ENCODE results near the gene DAPK1. TPM values are rescaled to one million over a fixed set of nuclear protein-coding genes. Genes with fewer than 3 reads are reported as not detected.

The DAPK1 gene
- total RNA-seq, 1 donor from 2014 or later = 35.1 TPM

DNA sequence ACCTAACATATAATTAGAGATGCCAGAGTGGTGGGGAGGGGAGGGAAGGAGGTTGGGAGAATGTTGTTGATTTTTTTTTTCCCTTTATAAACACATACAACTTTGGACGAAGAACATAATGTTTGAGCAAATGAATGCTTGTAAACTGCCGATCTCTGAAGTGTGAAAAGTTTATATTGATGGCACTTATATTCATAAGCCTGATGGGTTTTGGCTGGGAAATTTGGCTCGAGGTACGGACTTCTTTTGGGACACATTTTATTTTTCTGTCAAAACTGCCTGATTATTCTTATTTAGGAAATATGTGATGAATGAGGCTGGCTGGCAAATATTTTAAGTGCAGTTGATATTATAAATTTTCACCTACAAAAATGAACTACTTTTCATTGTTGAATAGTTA is 9.9 kb downstream of the DAPK1 start:
- Histone ChIP-seq H3K9me3 (ENCODE audit: insufficient read depth, low read depth, low read length) (no peaks in the 10 kb centered on the region), H3K9ac (ENCODE audit: low read length) (no peak overlapping the region), H4K20me1 (ENCODE audit: insufficient read depth, low read length) (no peaks in the 10 kb centered on the region), H3K36me3 (ENCODE audit: insufficient read depth, low read length) (no peaks in the 10 kb centered on the region), H3K79me2 (ENCODE audit: insufficient read depth, low read length) (peaks cover 4% of the 10 kb centered on the region), H3K4me2 (ENCODE audit: low read length) (no peak overlapping the region), H3K4me3 (ENCODE audit: insufficient read depth, low read depth, low read length) (no peak overlapping the region), H3K27me3 (ENCODE audit: insufficient read depth, low read length) (no peaks in the 10 kb centered on the region), H3K4me1 (ENCODE audit: insufficient read depth, low read length) (no peaks in the 10 kb centered on the region), H2AFZ (ENCODE audit: low read depth, low read length) (no peak overlapping the region), H3K27ac (ENCODE audit: low read depth, low read length) (no peak overlapping the region)
- H3K27me3 Mint-ChIP-seq (ENCODE audit: low read depth, unreplicated experiment) = no peaks in the 10 kb centered on the region
- no peak overlapping the region for H3K4me3 Mint-ChIP-seq (ENCODE audit: unreplicated experiment)
- H3K36me3 Mint-ChIP-seq (ENCODE audit: low read depth, unreplicated experiment) = peaks cover 26% of the 10 kb centered on the region
- H3K9me3 Mint-ChIP-seq (ENCODE audit: unreplicated experiment) = no peaks in the 10 kb centered on the region
- TF ChIP-seq EZH2 (IDR thresholded peaks at IDR 0.05; ENCODE audit: insufficient read depth, low read length) = no peak
- no peak for DNase-seq (ENCODE audit: low read depth)
- peaks cover 5% of the 10 kb centered on the region for H3K4me1 Mint-ChIP-seq (ENCODE audit: low read depth, unreplicated experiment)
- H3K27ac Mint-ChIP-seq (ENCODE audit: unreplicated experiment) = no peak overlapping the region
- no peak for FAIRE-seq

DNA sequence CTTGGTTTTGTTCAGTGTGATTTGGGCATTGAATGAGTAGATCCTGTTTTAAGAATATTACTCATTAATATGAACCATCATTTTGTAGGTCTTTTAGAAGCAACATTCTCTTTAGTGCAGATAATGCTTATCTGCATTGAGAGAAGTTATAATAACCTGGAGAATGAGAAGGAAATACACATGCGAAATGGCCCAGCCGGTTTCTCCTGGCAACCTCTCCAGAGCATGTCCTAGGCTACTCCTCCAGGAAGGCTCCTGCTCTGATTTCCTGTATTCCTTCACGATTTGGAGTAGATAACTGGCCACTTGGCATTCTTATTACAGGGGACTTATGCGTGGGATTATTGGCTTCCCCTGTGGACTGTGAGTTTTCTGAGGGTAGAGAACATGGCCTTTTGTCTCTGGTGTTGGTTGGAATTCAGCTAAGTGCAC is 12.6 kb downstream of the DAPK1 start:
- TF ChIP-seq, protein P1, sequence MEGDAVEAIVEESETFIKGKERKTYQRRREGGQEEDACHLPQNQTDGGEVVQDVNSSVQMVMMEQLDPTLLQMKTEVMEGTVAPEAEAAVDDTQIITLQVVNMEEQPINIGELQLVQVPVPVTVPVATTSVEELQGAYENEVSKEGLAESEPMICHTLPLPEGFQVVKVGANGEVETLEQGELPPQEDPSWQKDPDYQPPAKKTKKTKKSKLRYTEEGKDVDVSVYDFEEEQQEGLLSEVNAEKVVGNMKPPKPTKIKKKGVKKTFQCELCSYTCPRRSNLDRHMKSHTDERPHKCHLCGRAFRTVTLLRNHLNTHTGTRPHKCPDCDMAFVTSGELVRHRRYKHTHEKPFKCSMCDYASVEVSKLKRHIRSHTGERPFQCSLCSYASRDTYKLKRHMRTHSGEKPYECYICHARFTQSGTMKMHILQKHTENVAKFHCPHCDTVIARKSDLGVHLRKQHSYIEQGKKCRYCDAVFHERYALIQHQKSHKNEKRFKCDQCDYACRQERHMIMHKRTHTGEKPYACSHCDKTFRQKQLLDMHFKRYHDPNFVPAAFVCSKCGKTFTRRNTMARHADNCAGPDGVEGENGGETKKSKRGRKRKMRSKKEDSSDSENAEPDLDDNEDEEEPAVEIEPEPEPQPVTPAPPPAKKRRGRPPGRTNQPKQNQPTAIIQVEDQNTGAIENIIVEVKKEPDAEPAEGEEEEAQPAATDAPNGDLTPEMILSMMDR (IDR thresholded peaks at IDR 0.05; ENCODE audit: insufficient read depth, low read depth, low read length) = no peak
- no peak for TF ChIP-seq EZH2 (IDR thresholded peaks at IDR 0.05; ENCODE audit: insufficient read depth, low read length)
- H3K27ac ChIP-seq (ENCODE audit: low read depth, low read length) = no peak overlapping the region
- H3K4me2 ChIP-seq (ENCODE audit: low read length) = peak overlapping the region; percentile 53
- no peaks in the 10 kb centered on the region for H3K79me2 ChIP-seq (ENCODE audit: insufficient read depth, low read length)
- Mint-ChIP-seq H3K4me1 (ENCODE audit: low read depth, unreplicated experiment) (peaks cover 13% of the 10 kb centered on the region), H3K36me3 (ENCODE audit: low read depth, unreplicated experiment) (peaks cover 26% of the 10 kb centered on the region), H3K27ac (ENCODE audit: unreplicated experiment) (no peak overlapping the region), H3K27me3 (ENCODE audit: low read depth, unreplicated experiment) (no peaks in the 10 kb centered on the region), H3K9me3 (ENCODE audit: unreplicated experiment) (no peaks in the 10 kb centered on the region), H3K4me3 (ENCODE audit: unreplicated experiment) (no peak overlapping the region)
- no peak for FAIRE-seq
- no peak overlapping the region for H2AFZ ChIP-seq (ENCODE audit: low read depth, low read length)
- H3K9me3 ChIP-seq (ENCODE audit: insufficient read depth, low read depth, low read length) = no peaks in the 10 kb centered on the region
- no peaks in the 10 kb centered on the region for H3K4me1 ChIP-seq (ENCODE audit: insufficient read depth, low read length)
- no peaks in the 10 kb centered on the region for H4K20me1 ChIP-seq (ENCODE audit: insufficient read depth, low read length)
- no peaks in the 10 kb centered on the region for H3K36me3 ChIP-seq (ENCODE audit: insufficient read depth, low read length)
- DNase-seq (ENCODE audit: low read depth) = no peak
- H3K9ac ChIP-seq (ENCODE audit: low read length) = no peak overlapping the region
- H3K4me3 ChIP-seq (ENCODE audit: insufficient read depth, low read depth, low read length) = no peak overlapping the region
- H3K27me3 ChIP-seq (ENCODE audit: insufficient read depth, low read length) = peaks cover 3% of the 10 kb centered on the region

DNA sequence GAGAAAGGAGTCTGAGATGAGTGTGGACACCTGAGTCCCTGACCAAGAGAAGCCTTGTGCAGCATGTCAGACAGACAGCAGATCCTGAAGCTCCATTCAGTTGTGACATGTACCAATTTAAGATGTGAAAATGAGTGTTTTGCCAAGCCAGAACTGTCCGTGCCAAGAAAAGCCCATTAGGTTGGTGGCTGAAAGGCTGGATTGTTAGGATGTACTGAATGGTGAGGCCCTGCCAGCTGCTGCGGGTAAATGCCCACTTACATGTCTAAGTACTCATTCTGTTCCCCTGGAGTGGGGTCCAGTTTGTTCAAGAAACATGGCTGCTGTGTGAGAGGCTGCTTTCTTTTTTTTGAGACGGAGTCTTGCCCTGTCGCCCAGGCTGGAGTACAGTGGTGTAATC is 14.6 kb downstream of the DAPK1 start:
- FAIRE-seq = no peak

More for the DNA sequence above, 14.6 kb downstream of the DAPK1 start:
- no peaks in the 10 kb centered on the region for H3K9me3 ChIP-seq (ENCODE audit: insufficient read depth, low read depth, low read length)
- TF ChIP-seq, protein P1 (IDR thresholded peaks at IDR 0.05; ENCODE audit: insufficient read depth, low read depth, low read length) = no peak
- no peak for TF ChIP-seq EZH2 (IDR thresholded peaks at IDR 0.05; ENCODE audit: insufficient read depth, low read length)
- H3K4me2 ChIP-seq (ENCODE audit: low read length) = no peak overlapping the region
- H3K9ac ChIP-seq (ENCODE audit: low read length) = no peak overlapping the region
- H3K27ac ChIP-seq (ENCODE audit: low read depth, low read length) = no peak overlapping the region
- peaks cover 3% of the 10 kb centered on the region for H3K27me3 ChIP-seq (ENCODE audit: insufficient read depth, low read length)
- H3K4me3 ChIP-seq (ENCODE audit: insufficient read depth, low read depth, low read length) = no peak overlapping the region
- no peak overlapping the region for H3K4me3 Mint-ChIP-seq (ENCODE audit: unreplicated experiment)
- peaks cover 3% of the 10 kb centered on the region for H3K9me3 Mint-ChIP-seq (ENCODE audit: unreplicated experiment)
- no peaks in the 10 kb centered on the region for H4K20me1 ChIP-seq (ENCODE audit: insufficient read depth, low read length)
- no peaks in the 10 kb centered on the region for H3K79me2 ChIP-seq (ENCODE audit: insufficient read depth, low read length)
- peaks cover 26% of the 10 kb centered on the region for H3K4me1 Mint-ChIP-seq (ENCODE audit: low read depth, unreplicated experiment)
- no peaks in the 10 kb centered on the region for H3K4me1 ChIP-seq (ENCODE audit: insufficient read depth, low read length)
- peaks cover 18% of the 10 kb centered on the region for H3K36me3 Mint-ChIP-seq (ENCODE audit: low read depth, unreplicated experiment)
- H3K27me3 Mint-ChIP-seq (ENCODE audit: low read depth, unreplicated experiment) = no peaks in the 10 kb centered on the region
- H3K27ac Mint-ChIP-seq (ENCODE audit: unreplicated experiment) = no peak overlapping the region
- no peak for DNase-seq (ENCODE audit: low read depth)
- no peaks in the 10 kb centered on the region for H3K36me3 ChIP-seq (ENCODE audit: insufficient read depth, low read length)
- H2AFZ ChIP-seq (ENCODE audit: low read depth, low read length) = no peak overlapping the region
